GM21360 (cell line): ENCODE data around the gene SAFB2.

Experiments used
- ATAC-seq: cut with Tn5 transposase; IDR thresholded peaks from one replicate; pipeline ENCODE4 v1.9.1; 2021; ENCODE audit warnings: mild to moderate bottlenecking, moderate library complexity; ENCODE audit not compliant: unreplicated experiment

Gene SAFB2

DNA sequence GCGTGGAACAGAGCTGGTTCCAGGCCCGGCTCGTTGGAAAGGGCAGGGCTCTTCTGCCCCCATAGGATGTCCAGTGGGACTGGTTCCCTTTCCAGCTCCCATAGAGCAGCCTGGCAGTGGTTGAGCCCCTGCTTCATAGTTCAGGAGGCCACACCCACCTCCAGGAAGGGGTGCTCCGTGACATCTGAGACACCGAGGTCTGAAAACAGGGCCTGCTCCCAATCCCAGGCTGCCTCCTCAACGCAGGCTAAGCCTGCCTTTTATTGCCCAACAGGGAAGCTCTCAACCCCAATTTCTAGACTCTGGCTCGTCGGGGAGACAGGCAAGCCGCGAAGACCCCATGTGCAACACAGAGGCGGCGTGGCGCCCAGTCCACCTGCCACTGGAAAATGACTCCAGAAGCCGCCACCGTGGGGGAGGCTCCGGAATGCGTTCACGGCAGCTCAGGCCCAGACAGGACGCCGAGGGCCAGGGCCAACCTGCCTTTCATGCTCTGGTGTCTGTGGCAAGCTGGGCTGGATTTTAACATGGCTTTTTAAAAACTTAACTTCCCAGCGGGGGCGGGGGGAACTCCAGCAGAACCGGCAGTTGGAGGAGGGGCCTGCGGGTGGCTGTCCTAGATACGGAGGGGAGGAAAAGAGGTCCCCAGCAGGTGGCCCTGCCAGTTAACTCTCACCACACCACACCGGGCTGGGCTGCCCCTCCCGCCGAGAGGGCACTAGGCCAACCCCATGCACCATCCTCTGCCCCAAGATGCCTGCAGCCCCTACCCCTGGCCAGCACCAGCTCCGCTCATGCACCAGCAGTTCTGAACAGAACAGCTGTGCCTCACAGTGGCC, 36.9 kb downstream of the SAFB2 start:
- ATAC-seq: no peak

GRCh38 chr19:5580161-5580571, 42.4 kb downstream of the SAFB2 start:
- no peak for ATAC-seq

- ATAC-seq: no peak
Observed at GRCh38 chr19:5579697-5580096, 42.9 kb downstream of the SAFB2 start.

- no peak for ATAC-seq
Observed at GRCh38 chr19:5579286-5579685, 43.3 kb downstream of the SAFB2 start.

DNA sequence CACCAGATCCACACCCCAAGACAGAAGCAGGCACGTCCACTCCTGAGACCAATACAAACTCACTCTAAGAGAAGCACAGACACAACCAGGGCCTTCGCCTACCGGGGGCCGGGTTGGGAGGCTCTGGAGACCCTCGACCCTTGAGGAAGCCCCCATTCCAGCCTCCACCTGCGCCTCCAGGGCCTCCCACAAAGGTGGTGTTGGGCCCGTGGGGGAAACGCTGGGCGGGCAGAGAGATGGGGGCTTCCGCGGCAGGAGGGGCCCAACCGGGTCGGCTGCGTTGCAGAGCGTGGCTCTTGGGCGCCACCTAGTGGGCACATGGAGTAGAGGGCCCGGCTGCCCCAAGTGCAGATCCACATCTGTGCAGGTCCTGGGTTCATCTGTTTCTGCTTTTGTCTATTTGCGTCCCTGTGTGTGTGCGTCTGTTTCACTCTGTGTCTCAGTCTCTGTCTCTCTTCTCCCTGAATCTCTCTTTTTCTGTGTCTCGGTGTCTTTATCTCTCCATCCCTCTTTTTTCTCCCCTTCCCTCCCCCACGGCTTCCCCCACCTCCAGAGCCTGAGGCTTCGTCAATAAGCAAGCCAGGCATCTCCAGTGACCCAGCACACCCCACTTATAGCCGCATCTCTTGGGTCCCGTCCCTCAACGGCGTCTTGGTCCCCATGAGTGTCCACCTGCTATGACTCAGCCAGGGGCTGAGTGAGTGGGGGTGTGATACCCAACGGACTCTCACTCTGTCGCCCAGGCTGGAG, 44.3 kb downstream of the SAFB2 start:
- no peak for ATAC-seq

- ATAC-seq: no peak
Observed at GRCh38 chr19:5575590-5575989, 47.0 kb downstream of the SAFB2 start.

GRCh38 chr19:5572556-5573286, 49.9 kb downstream of the SAFB2 start:
- no peak for ATAC-seq

DNA sequence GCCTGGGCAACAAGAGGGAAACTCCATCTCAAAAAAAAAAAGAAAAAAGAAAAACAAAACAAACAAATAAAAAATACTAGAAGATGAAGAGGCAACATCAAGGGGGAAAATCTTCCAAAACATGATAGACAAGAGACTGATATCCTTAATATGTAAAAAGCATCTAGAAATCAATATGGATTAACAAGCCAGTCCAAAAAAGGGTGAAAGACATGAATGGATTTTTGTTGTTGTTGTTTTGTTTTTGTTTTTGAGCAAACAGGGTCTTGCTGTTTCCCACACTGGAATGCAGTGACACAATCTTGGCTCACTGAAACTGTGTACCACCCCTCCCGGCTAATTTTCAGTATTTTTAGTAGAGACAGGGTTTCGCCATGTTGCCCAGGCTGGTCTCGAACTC, 50.8 kb downstream of the SAFB2 start:
- ATAC-seq: no peak

- ATAC-seq: no peak
Observed at GRCh38 chr19:5567970-5568407, 54.6 kb downstream of the SAFB2 start.

DNA sequence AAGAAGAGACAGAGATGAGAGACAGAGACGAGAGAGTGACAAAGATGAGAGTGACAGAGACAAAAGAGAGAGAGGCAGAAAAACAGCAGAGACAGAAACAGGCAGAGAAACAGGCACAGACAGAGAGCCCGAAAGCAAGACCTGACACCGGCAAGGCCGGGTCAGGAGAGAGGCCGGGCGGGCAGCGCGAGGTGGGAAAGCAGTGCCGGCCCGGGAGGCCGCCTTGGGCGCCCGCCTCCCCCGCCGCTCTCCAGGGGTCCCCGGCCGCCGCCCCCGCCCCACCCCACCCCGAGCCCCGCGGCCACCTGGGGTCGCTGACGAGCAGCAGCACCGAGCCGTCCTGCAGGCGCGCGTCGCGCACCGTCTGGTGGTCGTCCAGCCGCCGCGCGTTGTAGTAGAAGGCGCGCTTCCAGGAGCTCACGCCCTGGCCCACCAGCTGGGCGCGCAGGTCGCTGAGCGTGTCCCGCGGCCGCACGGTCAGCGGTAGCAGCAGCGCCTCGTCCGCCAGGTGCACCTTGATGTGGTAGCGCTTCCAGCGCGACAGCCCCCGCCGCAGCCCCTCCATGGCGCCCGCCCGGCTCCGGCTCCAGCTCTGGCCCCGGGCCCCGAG, 55.1 kb downstream of the SAFB2 start, which contains the start of gene TINCR:
Gene TINCR (minus strand): TSS at position 594 of the 610 bp plus-strand sequence.
- no peak for ATAC-seq

DNA sequence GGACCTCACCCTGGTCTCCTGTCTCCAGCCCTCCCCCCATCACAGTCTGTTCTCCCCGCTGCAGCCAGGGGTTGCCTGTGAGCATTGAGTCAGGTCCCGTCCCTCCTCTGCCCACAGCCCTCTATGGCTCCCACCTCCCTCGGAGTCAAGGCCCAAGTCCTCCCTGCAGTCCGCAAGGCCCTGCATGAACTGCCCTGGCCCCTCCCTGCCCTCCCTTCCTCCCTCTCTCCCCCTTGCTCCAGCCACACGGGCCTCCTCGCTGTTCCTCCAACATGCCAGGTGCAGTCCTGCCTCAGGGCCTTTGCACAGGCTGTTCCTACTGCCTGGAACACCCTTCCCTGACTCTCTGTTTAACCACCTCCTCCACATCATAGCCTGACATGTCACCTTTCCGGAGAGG, 57.6 kb downstream of the SAFB2 start:
- no peak for ATAC-seq

DNA sequence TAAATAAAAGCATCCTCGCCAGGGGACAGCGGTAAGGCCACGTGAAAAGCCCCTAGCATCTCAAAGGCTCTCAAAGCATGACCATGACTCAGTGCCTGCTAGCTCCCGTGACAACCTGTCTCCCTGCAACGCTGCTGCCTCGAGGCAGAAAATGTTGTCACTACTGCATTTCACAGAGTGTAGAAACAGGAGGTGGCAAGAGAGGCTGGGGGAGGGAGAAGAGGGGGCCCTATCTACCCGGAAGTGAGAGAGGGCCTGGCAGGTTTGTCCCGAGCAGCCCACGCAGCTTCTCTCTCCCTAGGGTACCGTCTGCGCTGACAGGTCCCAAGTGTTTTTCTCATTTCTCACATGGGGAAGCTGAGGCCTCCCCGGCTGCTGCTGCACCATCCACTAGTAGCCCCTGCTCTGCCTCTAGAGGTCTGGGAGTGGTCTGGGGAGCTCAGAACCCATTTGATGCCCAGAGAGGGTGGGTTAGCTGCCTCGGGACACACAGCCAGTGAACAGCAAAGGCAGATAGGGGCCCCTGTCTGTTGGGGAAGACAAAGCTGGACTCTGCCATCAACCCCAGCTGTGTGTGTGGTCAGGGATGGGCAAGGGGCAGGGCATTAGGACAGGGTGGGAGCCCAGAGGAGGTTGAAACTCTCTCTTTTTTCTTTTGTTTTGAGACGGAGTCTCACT, 58.5 kb downstream of the SAFB2 start:
- ATAC-seq: no peak

GRCh38 chr19:5563008-5563431, 59.6 kb downstream of the SAFB2 start:
- no peak for ATAC-seq

DNA sequence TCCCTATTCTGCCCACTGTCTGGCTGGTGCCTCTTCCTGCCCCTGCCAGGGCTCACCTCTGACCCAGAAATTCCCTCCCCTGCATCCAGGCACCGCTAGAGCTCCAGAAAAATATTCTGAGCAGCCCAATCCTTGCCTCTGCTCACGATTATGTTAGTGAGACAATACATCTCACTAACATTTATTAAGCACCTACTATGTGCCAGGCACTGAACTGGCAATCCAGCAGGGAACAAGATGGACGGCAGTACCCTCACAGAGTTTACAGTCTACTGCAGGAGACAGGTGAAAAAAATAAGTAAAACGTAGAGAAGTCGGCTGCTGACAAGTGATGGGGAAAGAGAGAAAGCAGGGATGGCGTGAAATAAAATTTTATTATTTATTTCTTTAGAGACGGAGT, 60.3 kb downstream of the SAFB2 start:
- ATAC-seq: no peak

GRCh38 chr19:5561559-5561958, 61.0 kb downstream of the SAFB2 start:
- ATAC-seq: no peak

GRCh38 chr19:5560156-5560555, 62.4 kb downstream of the SAFB2 start:
- ATAC-seq: no peak

DNA sequence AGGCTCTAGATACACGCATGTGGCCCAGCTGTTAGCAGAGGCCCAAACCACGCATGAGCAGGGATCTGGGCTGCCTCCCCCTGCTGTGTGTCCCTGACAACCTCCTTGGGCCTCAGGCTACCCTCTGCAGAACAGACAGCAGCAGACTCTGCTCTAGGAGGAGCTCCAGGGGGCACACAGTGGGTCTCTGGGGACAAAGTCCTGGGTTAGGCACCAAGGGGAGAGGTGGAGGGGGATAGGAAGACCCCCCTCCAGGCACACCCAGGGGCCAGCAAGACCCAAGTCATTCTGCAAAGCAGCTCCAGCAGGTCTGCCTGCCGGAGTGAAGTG, 62.8 kb downstream of the SAFB2 start:
- ATAC-seq: no peak

DNA sequence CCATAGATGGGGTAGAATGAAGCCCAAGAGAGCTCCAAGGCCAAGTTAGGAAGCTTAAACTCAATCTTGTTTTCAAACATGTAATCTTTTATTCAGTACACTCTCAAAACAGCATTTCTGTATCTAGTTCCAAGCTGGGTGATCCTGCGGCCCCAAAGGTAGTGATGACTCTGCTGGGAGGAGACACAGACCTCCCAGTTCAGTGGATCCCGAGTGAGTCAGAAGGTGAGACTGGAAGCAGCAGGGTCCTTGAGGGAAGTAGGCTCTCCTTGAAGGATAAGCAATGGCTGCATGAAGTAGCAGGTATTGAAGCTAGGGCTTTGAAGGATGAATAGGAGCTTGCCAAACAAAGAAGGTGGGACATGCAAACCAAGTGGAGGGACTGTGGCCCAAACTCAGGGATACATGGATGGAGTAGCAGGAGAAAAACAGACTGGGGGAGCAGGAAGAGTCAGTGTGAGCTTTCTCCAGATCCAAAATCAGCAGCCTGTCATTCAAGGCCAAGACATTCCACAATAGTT, 64.4 kb downstream of the SAFB2 start:
- ATAC-seq: no peak

DNA sequence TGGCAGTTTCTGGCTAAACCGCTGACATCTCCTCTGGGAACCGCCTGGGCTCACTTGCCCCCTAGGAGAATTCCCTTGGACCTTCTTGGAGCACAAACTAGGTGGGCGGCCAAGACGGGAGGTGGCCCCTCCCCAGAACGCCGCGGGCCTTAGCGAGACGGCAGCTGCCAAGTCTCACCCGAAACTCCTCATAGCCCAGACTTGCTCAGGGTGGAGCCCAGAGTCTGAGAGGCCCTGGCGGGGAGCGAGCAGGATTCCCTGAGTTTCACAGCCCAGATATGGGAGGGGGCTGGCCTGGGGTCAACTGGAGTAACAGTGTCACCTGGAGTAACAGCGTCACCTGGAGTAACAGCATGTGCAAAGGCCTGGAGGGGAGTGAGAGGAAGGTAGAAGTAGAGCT, 64.9 kb downstream of the SAFB2 start:
- no peak for ATAC-seq

- no peak for ATAC-seq
Observed at GRCh38 chr19:5554828-5555227, 67.7 kb downstream of the SAFB2 start.
